Liver (tissue), 9 donors: Measurements from ENCODE around the gene SYCP3. TPM values are rescaled to one million over a fixed set of nuclear protein-coding genes. Genes with fewer than 3 reads are reported as not detected.

Experiments
- DNase-seq: peaks from one replicate; pipeline ENCODE4 v3.0.0-alpha.2; 2017; ENCODE audit warnings: low spot score
- H3K27ac ChIP-seq, 2 donors: one replicate each; pipeline ENCODE4 v1.7.0; 2013; ENCODE audit warnings: inconsistent platforms in 2 of 2, low read length in 2 of 2, control low read depth in 1 of 2, low read depth in 1 of 2, mild to moderate bottlenecking in 1 of 2
- H3K27me3 ChIP-seq, 4 donors: one replicate each; pipeline versions ENCODE4 v1.6.1 to v1.7.0; 2013; ENCODE audit warnings: low read length in 3 of 4, inconsistent platforms in 1 of 4, mild to moderate bottlenecking in 1 of 4, moderate library complexity in 1 of 4; ENCODE audit not compliant: control insufficient read depth in 4 of 4, insufficient read depth in 4 of 4
- H3K36me3 ChIP-seq, 4 donors: one replicate each; pipeline versions ENCODE4 v1.6.1 to v1.7.0; 2013; ENCODE audit warnings: low read length in 3 of 4, mild to moderate bottlenecking in 3 of 4, low read depth in 1 of 4, moderate library complexity in 1 of 4; ENCODE audit not compliant: control insufficient read depth in 4 of 4, insufficient read depth in 3 of 4
- H3K4me1 ChIP-seq, 4 donors: one replicate each; pipeline versions ENCODE4 v1.6.1 to v1.7.0; 2013; ENCODE audit warnings: low read length in 3 of 4, mild to moderate bottlenecking in 3 of 4, moderate library complexity in 1 of 4; ENCODE audit not compliant: control insufficient read depth in 4 of 4, insufficient read depth in 4 of 4
- H3K4me3 ChIP-seq, 3 donors: one replicate each; pipeline versions ENCODE4 v1.6.1 to v1.7.0; 2013; ENCODE audit warnings: low read length in 3 of 3, control low read depth in 1 of 3, low read depth in 1 of 3, mild to moderate bottlenecking in 1 of 3
- H3K9ac ChIP-seq, 2 donors: one replicate each; pipeline ENCODE4 v1.7.0; 2013; ENCODE audit warnings: low read length in 2 of 2, mild to moderate bottlenecking in 2 of 2, moderate library complexity in 2 of 2, control low read depth in 1 of 2, low read depth in 1 of 2
- H3K9me3 ChIP-seq, 4 donors: one replicate each; pipeline versions ENCODE4 v1.6.1 to v1.7.0; 2013; ENCODE audit warnings: low read length in 3 of 4; ENCODE audit not compliant: control insufficient read depth in 4 of 4
- ATF3 ChIP-seq: IDR thresholded peaks from 2 replicates; pipeline ENCODE4 v1.6.1; 2016; ENCODE audit warnings: antibody characterized with exemption
- CTCF ChIP-seq: fragments of 150-350 bp; IDR thresholded peaks from 2 replicates; pipeline ENCODE4 v1.5.1; 2017; ENCODE audit warnings: improper control_type of control experiment, low read depth, low read length; ENCODE audit not compliant: missing input control
- EGR1 ChIP-seq, 2 donors: IDR thresholded peaks; 2 replicates each; pipeline ENCODE4 v1.6.1; 2016 to 2018; ENCODE audit warnings: antibody characterized with exemption in 2 of 2, low read depth in 2 of 2
- FOXA1 ChIP-seq: IDR thresholded peaks from 2 replicates; pipeline ENCODE4 v1.6.1; 2016; ENCODE audit warnings: antibody characterized with exemption
- FOXA2 ChIP-seq: IDR thresholded peaks from 2 replicates; pipeline ENCODE4 v1.6.1; 2016; ENCODE audit warnings: antibody characterized with exemption
- GABPA ChIP-seq, 2 donors: IDR thresholded peaks in 1 of 2; conservative IDR thresholded peaks in 1 of 2; 2 replicates each; pipeline ENCODE4 v1.6.1; 2016; ENCODE audit warnings: antibody characterized with exemption in 2 of 2, mild to moderate bottlenecking in 1 of 2, moderate library complexity in 1 of 2
- HNF4A ChIP-seq, 2 donors: conservative IDR thresholded peaks; 2 replicates each; pipeline ENCODE4 v1.6.1; 2016; ENCODE audit warnings: antibody characterized with exemption in 2 of 2, mild to moderate bottlenecking in 2 of 2
- HNF4G ChIP-seq: IDR thresholded peaks from 2 replicates; pipeline ENCODE4 v1.6.1; 2016; ENCODE audit warnings: antibody characterized with exemption
- JUND ChIP-seq, 2 donors: IDR thresholded peaks; 2 replicates each; pipeline ENCODE4 v1.6.1; 2016; ENCODE audit warnings: antibody characterized with exemption in 2 of 2
- MAX ChIP-seq: IDR thresholded peaks from 2 replicates; pipeline ENCODE4 v1.6.1; 2016; ENCODE audit warnings: antibody characterized with exemption
- NR2F2 ChIP-seq: IDR thresholded peaks from 2 replicates; pipeline ENCODE4 v1.6.1; 2016; ENCODE audit warnings: antibody characterized with exemption
- RAD21 ChIP-seq, 2 donors: IDR thresholded peaks; 2 replicates each; pipeline ENCODE4 v1.6.1; 2016; ENCODE audit warnings: antibody characterized with exemption in 2 of 2, mild to moderate bottlenecking in 2 of 2
- REST ChIP-seq: IDR thresholded peaks from 2 replicates; pipeline ENCODE4 v1.6.1; 2016; ENCODE audit warnings: antibody characterized with exemption, mild to moderate bottlenecking
- RXRA ChIP-seq, 2 donors: IDR thresholded peaks; 2 replicates each; pipeline ENCODE4 v1.6.1; 2017 to 2018; ENCODE audit warnings: antibody characterized with exemption in 2 of 2, mild to moderate bottlenecking in 1 of 2
- SP1 ChIP-seq: IDR thresholded peaks from 2 replicates; pipeline ENCODE4 v1.6.1; 2018; ENCODE audit warnings: antibody characterized with exemption, mild to moderate bottlenecking
- TAF1 ChIP-seq: conservative IDR thresholded peaks from 2 replicates; pipeline ENCODE4 v1.6.1; 2016; ENCODE audit warnings: antibody characterized with exemption, mild to moderate bottlenecking
- YY1 ChIP-seq: IDR thresholded peaks from 2 replicates; pipeline ENCODE4 v1.6.1; 2016; ENCODE audit warnings: antibody characterized with exemption, mild to moderate bottlenecking
- ZBTB33 ChIP-seq: IDR thresholded peaks from 2 replicates; pipeline ENCODE4 v1.6.1; 2016; ENCODE audit warnings: antibody characterized with exemption
- WGBS: extraction: QIAGEN DNeasy Blood & Tissue Kit; methylation state at CpG from one replicate; pipeline ENCODE4 v1.1.7; 2013; 5-methylcytosine and 5-hydroxymethylcytosine counted together
- polyA plus RNA-seq, 2 donors: library from polyadenylated mRNA; stranded (reverse) in 1 of 2; unstranded in 1 of 2; fragments of 200-250 nt in 1 of 2; fragments of >200 nt in 1 of 2; fragmentation: Nextera tagmentation in 1 of 2; extraction: Ambion mirVana in 1 of 2; gene quantifications; one replicate each; pipeline versions ENCODE4 v1.2.1 to v1.2.3, GENCODE V29; 2013 to 2015
- total RNA-seq, 2 donors: library from RNA; depleted of rRNA; stranded (reverse); fragments of >200 nt; gene quantifications; one replicate each; pipeline ENCODE4 v1.2.3, GENCODE V29; 2014
- donor health status: healthy.
- donor health status: healthy.
- donor health status: healthy.
- donor health status: healthy.
- donor health status: healthy.

The SYCP3 gene
- total and polyA plus RNA-seq, 4 donors, result 0.17 to 3.0 TPM; not detected in 2

- Histone ChIP-seq H3K4me1 (no peaks in the 10 kb centered on the region), H3K27me3 (no peaks in the 10 kb centered on the region), H3K9me3 (no peaks in the 10 kb centered on the region), H3K27ac (no peak overlapping the region), H3K4me3 (no peak overlapping the region), H3K9ac (no peak overlapping the region), H3K36me3 (peaks cover 8 to 55% (median 34%) of the 10 kb centered on the region in 4 donors)
- whole genome bisulfite sequencing, result 99% methylated on average over 1 of the region's 1 CpG
- no peak for DNase-seq
- TF ChIP-seq TAF1, result no peak
- TF ChIP-seq ATF3, result no peak
- TF ChIP-seq NR2F2, result no peak
- no peak for TF ChIP-seq REST
- TF ChIP-seq RXRA (IDR thresholded peaks at IDR 0.05), result no peak
- no peak for TF ChIP-seq CTCF
- TF ChIP-seq MAX, result no peak
- no peak for TF ChIP-seq JUND (IDR thresholded peaks at IDR 0.05)
Measured at GRCh38 chr12:101743242-101743641, 4.0 kb upstream of the SYCP3 start.

- Histone ChIP-seq H3K4me1 (no peaks in the 10 kb centered on the region), H3K4me3 (no peak overlapping the region), H3K27me3 (no peaks in the 10 kb centered on the region), H3K27ac (no peak overlapping the region), H3K36me3 (peaks cover 7 to 50% (median 21%) of the 10 kb centered on the region in 4 donors), H3K9ac (no peak overlapping the region), H3K9me3 (no peaks in the 10 kb centered on the region)
- DNase-seq, result no peak
- 93% methylated on average over 5 of the region's 5 CpGs for WGBS
- TF ChIP-seq FOXA2 (no peak), TAF1 (no peak), HNF4G (no peak), CTCF (no peak), EGR1 (IDR thresholded peaks at IDR 0.05; ENCODE audit: low read depth in 2 of 2) (no peak), JUND (IDR thresholded peaks at IDR 0.05) (no peak), SP1 (no peak), NR2F2 (no peak), FOXA1 (no peak), HNF4A (conservative IDR thresholded peaks at IDR 0.05) (no peak), ATF3 (no peak), RAD21 (IDR thresholded peaks at IDR 0.05) (no peak), GABPA (IDR thresholded peaks at IDR 0.05 in 1 of 2, conservative IDR thresholded peaks at IDR 0.05 in 1 of 2) (no peak), ZBTB33 (no peak), REST (no peak), YY1 (no peak)
Measured at GRCh38 chr12:101740980-101741379, 1.7 kb upstream of the SYCP3 start.
